Measurements from ENCODE around the gene ATP1A2.
"Not testable (repeated sequence)": the region's sequence is repeated elsewhere in the genome, so short reads cannot be mapped to it uniquely, and the experiment has no call there.

The ATP1A2 gene

GRCh38 chr1:160101717-160102522 is 13.6 kb upstream of the ATP1A2 start:
- DNase-seq, result no peak

- DNase-seq, result no peak
Measured at GRCh38 chr1:160103658-160104408, 11.7 kb upstream of the ATP1A2 start.

DNA sequence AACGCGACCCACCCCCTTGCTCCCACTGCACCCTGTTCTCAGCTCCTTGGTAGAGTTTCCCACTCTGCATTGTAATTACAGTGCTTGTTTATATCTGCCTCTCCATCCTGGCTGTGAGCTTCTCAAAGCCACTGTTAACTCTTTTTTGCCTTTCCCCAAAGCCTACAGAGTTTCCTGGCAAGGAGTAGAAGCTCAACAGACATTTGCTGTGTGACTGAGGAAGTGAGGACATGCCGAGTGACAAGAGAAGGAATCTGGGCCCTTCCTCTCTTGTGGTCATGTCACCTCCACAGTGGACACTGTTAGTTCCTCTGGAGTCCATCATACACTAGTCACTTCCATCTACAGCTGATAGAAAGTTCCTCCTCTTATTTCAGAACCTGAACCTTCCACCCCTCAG is 11.1 kb upstream of the ATP1A2 start:
- no peak for DNase-seq

DNA sequence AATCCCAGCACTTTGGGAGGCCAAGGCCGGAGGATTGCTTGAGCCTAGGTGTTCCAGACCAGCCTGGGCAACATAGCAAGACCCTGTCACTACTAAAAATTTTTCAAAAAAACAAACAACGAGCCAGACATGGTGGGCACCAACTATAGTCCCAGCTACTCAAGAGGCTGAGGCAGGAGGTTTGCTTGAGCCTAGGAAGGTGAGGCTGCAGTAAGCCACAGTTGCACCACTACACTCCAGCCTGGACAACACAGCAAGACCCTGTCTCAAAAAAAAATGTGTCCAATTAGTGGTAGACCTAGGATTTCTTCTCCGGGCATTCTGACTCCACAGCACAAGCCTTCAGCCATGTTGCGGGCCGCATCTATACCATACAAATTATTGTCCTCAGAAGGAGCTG is 10.4 kb upstream of the ATP1A2 start:
- no peak for DNase-seq

- no peak for DNase-seq
Measured at GRCh38 chr1:160107512-160107911, 8.0 kb upstream of the ATP1A2 start.

DNA sequence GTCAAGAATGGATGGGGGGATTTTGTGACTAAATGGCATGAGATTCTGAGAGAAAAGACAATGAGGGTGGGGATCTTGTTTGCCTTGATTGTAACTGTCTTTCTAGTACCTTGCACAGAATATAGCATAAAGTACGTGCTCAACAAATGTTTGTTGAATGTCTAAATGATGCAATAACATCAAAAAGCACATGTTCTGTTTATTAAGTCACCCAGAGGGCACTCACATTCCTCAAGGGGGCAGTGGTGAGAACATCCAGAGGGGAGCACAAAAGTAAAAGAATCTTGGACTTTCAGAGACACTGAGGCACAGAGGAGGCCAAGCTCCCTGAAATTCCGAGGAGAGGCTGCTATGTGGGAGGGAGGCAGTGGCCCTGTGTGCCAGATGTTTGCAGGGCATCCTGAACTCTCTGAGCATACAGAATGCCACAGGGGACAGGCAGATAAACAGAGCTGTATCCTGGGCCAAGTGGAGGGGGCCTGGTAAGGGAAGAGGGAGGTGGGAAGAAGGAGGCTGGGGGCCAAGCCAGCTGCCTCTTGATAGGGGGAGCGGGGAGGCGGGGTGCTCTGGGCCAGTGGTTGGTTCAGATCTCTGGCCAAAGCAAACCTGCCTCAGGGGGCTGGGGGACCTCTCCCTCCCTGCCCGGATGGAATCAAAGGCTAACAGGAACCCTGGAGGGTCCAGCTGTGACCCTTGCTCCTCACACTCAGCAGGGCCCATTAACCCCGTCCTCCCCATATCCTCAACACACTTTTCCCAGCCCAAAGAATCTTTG is 6.5 kb upstream of the ATP1A2 start:
- DNase-seq, result peak; percentile 51

DNA sequence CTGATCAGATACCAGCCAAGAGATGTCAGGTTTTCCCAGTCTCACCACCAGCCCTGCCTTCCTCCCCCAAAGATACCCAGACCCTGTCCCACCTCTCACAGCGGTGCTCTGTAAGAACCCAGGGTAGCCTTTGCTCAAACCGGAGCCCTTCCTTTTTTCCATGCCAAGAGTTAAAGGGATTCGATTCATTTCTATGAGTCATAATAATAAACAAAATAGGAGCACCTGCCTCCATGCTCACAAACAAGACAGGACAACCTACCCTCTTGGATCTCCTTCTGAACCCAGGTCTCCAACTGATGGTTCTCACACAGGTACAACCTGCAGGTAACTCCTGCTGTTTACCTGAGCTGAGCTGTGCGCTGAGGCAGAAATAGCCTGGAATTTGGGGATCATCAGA is 5.9 kb upstream of the ATP1A2 start:
- no peak for DNase-seq

DNA sequence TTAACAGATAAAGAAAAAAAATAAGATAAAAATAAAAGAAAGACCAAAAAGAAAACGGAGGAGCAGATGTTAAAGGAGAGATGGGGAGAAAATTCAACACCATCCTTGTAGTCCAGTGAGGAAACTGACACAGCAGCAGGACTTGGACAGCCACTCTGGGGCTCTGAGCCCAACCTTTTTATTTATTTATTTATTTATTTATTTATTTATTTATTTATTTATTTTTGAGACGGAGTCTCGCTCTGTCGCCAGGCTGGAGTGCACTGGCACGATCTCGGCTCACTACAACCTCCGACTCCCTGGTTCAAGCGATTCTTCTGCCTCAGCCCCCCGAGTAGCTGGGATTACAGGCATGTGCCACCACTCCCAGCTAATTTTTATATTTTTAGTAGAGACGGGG is 4.1 kb upstream of the ATP1A2 start:
- not testable (repeated sequence) for DNase-seq

- no peak for DNase-seq
Measured at GRCh38 chr1:160112357-160112756, 3.2 kb upstream of the ATP1A2 start.

DNA sequence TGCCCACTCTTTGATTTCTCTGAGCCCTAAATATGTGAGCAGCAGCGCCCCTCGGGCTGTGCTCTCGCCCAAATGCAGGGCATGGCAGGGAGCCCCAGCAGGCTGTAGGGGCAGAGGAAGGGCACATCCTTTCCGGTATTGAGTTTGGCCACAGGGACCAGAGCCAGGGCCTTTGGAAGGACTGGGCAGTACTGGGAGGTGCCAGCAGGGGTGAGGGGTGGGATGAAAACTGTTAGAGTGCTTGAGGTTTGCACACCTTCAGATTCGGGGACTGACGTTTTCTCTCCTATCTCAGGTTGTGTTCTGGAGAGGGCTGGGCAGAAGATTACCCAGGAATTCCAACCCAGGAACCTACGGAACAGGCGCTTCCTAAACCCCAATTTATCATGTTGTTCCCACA is 2.2 kb upstream of the ATP1A2 start:
- DNase-seq, result no peak

DNA sequence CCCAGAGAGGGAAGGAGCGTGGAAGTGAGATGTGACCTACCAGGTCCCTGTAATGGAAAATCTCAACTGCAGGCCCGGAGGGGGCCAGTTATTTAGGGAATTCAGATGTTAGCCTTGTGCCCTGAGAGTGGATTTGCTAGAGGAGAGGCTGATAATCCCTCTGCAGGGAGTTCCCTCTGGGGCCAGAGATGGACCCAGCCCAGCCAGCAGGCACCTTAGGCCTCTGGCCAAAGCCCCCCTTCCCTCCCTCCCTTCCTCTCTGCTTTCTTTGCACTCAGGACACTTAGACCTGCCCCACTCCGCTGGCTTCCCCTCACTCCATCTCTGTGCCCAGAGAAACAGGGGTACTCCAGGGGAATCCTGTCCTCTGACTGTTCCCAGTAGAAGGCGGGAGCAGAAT is 1.5 kb upstream of the ATP1A2 start:
- no peak for DNase-seq

DNA sequence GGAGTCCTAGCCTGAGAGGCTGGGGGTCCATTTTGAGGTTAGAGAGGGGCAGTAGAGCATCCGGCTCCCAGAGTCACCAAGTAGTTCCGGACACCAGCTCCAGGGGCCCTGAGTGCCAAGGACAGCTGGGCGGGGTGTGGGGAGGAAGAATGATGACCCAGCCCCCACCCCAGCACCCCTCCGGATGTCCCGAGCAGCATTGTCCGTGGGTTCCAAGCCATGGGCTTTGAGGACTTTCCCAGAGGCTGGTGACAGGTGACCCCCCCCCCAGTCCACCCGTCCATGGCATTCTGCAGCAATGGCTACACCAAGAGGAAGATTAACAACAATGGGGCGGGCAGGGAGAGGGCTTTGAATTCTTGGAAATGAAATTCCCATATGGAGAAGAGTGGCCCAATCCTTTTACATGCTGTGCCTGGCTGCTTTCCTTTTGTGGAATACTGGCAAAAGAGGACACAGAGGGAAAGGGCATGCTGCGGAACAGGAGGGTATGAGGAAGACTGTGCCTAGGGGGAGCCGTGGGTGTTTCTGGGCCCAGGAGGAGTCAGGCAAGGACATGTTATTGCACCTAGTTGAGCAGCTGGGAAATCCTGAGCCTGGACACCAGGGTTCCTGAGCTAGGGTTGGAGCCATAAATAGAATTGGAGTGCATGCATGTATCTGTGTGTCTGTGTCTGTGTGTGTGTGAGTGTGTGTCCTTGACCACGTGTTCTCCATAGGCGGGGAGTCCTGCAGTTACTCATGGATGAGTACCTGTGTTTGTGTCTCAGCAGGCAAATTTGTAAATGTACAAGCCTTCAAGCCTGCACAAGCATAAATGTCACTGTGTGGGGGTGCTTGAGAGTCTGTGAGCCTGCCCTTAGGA is 956 bp downstream of the ATP1A2 start:
- DNase-seq, result no peak

DNA sequence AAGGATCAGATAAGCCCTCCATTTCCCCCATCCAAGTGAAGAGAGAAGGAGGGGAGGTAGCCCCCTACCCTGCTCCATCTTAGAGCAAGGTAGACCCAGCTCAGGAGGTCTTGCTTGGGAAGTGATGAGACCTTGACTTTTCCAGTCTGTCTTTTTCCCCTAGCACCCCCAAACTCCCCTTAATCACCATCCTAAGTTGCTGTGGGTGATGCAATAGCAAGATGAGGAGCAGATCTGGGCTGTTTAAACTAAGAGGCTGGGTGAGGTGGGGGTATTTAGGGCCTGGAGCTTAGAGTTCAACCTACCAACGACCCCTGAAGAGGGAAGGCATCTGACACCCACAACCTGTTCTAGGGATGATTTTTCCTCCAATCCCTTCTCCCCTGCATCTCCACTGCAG is 1.7 kb downstream of the ATP1A2 start:
- DNase-seq, result no peak

DNA sequence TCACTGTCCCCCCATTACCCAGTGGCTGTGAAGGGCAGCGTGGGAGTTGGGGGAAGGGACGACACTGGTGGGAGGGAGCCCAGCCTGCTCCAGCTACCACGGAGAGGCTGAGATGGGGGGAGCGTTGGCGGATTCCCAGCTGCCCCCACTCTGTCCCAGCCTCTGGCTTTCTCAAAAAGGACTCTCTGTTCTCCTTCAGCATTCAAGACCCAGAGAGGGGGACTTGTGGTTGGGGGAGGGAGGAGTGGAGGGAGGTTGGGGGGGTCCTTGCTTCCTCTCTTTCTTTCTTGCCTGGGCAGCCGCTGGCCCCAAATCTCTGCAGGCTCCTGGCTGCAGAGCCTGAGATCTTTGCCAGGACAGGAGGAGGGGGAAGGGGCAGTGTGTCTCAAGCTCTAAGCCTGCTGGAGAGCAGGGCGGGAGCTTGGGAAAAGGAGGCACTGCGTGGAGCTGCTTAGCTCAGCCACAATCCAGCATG is 2.2 kb downstream of the ATP1A2 start:
- no peak for DNase-seq

GRCh38 chr1:160118928-160119327 is 3.4 kb downstream of the ATP1A2 start:
- no peak for DNase-seq

DNA sequence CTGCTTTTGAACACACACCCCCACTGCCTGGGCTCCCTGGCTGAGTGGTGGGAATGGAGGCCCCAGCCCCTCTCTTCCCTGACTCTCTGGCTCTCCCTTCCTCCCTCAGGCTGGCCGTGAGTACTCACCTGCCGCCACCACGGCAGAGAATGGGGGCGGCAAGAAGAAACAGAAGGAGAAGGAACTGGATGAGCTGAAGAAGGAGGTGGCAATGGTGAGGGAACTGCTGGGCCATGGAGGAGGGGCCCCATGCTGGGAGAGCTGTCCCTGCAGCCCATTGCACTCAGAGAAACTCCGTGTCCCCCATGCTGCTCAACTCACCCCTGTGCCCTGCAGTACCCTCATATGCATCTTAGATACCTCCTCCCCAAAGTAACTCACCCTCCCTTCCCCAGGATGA is 5.2 kb downstream of the ATP1A2 start:
- DNase-seq, result no peak

DNA sequence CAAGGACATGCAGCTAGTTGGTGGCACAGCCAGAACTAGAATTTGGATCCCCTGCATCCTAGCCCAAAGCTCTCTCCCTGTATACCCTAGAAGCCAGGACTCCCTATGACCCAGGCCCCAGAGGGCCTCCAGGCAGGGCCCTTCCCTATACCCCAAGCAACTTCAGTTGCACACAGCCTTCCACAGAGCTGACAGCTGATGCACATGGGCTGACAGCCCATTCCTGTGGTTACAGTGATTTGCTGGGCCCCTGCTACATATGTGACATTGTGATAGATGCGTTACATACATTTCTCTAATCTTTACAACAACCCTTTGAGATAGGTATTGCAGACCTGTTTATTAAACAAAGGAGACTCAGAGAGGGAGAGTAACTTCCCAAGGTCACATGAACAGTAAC is 5.8 kb downstream of the ATP1A2 start:
- no peak for DNase-seq

- no peak for DNase-seq
Measured at GRCh38 chr1:160122978-160123495, 7.5 kb downstream of the ATP1A2 start.

GRCh38 chr1:160123726-160124125 is 8.2 kb downstream of the ATP1A2 start:
- DNase-seq, result no peak

- DNase-seq, result no peak
Measured at GRCh38 chr1:160124705-160125478, 9.3 kb downstream of the ATP1A2 start.

DNA sequence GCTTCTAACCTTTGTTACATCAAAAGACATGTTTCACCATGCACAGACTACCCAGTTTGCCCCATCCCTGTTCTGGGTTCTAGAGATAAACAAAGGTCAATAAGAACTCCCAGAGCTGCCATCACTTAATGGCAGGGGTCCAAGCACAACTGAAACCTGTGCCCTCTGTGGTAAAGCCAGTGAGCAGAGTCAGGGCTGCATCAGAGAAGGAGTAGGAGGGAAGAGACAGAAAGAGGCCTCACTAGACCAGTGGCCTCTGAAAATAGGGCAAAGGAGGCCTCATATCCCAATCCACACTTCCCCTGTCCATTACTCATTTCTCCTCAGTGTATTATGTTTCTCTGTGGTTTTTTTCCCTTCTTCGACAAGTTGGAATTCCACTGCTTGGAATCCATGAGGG is 10.2 kb downstream of the ATP1A2 start:
- no peak for DNase-seq
